HG02981 (cell line): ENCODE data around the gene GALNT9.
"Not testable (repeated sequence)": the region's sequence is repeated elsewhere in the genome, so short reads cannot be mapped to it uniquely, and the experiment has no call there.

Experiments used
- ATAC-seq: cut with Tn5 transposase; IDR thresholded peaks from one replicate; pipeline ENCODE4 v1.9.1; 2021; ENCODE audit warnings: mild to moderate bottlenecking, moderate library complexity; ENCODE audit not compliant: unreplicated experiment

Gene GALNT9

DNA sequence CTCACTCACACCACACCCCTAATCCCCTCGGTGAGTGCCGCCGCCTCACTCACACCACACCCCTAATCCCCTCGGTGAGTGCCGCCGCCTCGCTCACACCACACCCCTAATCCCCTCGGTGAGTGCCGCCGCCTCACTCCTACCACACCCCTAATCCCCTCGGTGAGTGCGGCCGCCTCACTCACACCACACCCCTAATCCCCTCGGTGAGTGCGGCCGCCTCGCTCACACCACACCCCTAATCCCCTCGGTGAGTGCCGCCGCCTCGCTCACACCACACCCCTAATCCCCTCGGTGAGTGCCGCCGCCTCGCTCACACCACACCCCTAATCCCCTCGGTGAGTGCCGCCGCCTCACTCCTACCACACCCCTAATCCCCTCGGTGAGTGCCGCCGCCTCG, 179.9 kb downstream of the GALNT9 start:
- ATAC-seq, result not testable (repeated sequence)

GRCh38 chr12:132148368-132149045, 180.9 kb downstream of the GALNT9 start:
- no peak for ATAC-seq

DNA sequence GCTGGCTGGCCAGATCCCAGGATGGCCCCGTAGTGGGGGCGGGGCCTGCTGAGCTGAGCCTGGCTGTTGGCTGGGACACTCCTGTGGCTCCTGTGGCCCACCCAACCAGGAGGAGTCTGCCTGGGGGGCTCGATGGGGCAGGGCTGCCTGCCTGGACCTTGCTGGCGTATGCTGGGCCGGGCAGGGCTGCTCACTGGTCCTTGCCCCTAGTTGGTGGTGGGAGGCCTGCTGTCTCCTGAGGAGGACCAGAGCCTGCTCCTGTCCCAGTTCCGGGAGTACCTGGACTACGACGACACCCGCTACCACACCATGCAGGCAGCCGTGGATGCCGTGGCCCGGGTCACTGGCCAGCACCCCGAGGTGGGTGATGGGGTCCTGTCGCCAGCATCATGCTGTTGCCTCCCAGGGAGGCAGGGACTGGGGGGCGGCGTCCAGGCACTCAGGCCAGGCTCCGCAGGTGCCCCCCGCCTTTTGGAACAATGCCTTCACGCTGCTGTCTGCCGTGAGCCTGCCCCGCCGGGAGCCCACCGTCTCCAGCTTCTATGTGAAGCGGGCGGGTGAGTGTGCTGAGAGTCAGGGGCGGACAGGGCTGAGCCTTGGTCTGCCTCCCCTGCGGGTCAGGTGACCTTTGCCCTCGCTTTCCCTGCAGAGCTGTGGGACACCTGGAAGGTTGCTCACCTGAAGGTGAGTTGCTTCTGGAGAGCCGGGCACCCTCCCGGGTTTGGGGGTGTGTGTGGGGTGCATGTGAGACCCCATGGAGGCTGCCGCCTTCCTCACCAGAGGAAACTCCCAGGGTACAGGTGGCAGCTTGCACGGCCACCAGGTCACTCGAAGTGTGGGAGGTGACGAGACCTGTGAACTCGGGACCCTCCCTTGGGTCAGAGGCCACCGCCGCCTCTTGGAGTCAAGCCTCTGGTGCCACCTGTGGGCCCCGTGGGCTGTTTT, 181.7 kb downstream of the GALNT9 start:
- no peak for ATAC-seq

GRCh38 chr12:132146772-132147422, 182.5 kb downstream of the GALNT9 start:
- ATAC-seq, result no peak
